Testis (tissue), 3 donors: ENCODE measurements around the gene TTC33. TPM values are rescaled to one million over a fixed set of nuclear protein-coding genes. Genes with fewer than 3 reads are reported as not detected.

ENCODE experiments used
- DNase-seq: peaks from one replicate; pipeline ENCODE4 v3.0.0-alpha.2; 2019
- H3K27ac ChIP-seq, 2 donors: fragments of 200-600 bp; sonication (generic); one replicate each; pipeline ENCODE4 v1.5.1; 2019
- H3K27me3 ChIP-seq: fragments of 200-600 bp; sonication (generic); one replicate; pipeline ENCODE4 v1.5.1; 2019
- H3K36me3 ChIP-seq: fragments of 200-600 bp; sonication (generic); one replicate; pipeline ENCODE4 v1.5.1; 2017; ENCODE audit warnings: low read depth; ENCODE audit errors: missing control alignments
- H3K4me1 ChIP-seq: fragments of 200-600 bp; sonication (generic); one replicate; pipeline ENCODE4 v1.5.1; 2019
- H3K4me3 ChIP-seq, 2 donors: fragments of 200-600 bp; sonication (generic); one replicate each; pipeline ENCODE4 v1.5.1; 2017 to 2019
- H3K9me3 ChIP-seq: fragments of 200-600 bp; sonication (generic); one replicate; pipeline ENCODE4 v1.5.1; 2017
- POLR2A ChIP-seq: fragments of 450-650 bp; IDR thresholded peaks from one replicate; pipeline ENCODE4 v1.6.1; 2017; ENCODE audit warnings: antibody characterized with exemption, mild to moderate bottlenecking, moderate library complexity
- WGBS, 2 donors: methylation state at CpG; one replicate each; pipeline ENCODE4 v1.1.5; 2018; 5-methylcytosine and 5-hydroxymethylcytosine counted together
- intact Hi-C: fragments of 100-400 bp; cut with DNase I; formaldehyde crosslinking; loops from one replicate; pipeline ENCODE4 v1.15.1; 2023; ENCODE audit warnings: low total_unique reads
- polyA plus RNA-seq: library from polyadenylated mRNA; stranded (reverse); fragments of 350-450 nt; fragmentation: Illumina TruSeq; extraction: RNeasy Lipid Tissue Mini Kit (QIAGEN cat#74804); gene quantifications from one replicate; pipeline ENCODE4 v1.2.3, GENCODE V29; 2014; ENCODE audit warnings: low read depth, low replicate concordance; ENCODE audit not compliant: insufficient read depth
- total RNA-seq, 2 donors: library from RNA; depleted of rRNA; stranded (reverse); fragments of >200 nt; gene quantifications; one replicate each; pipeline ENCODE4 v1.2.3, GENCODE V29; 2016
- TF ChIP-seq, protein P1 (sequence below), 3 experiments: fragments of 450-650 bp in 2 of 3; fragments of 200-600 bp in 1 of 3; sonication (generic) in 1 of 3; IDR thresholded peaks; one replicate each; pipeline ENCODE4 v1.5.1; 2016 to 2019; ENCODE audit warnings: antibody characterized with exemption in 3 of 3, mild to moderate bottlenecking in 2 of 3, moderate library complexity in 1 of 3

TTC33 gene
- total and polyA plus RNA-seq, 3 donors from 2014 or later, result 14.7 to 16.5 (median 15.2) TPM

DNA sequence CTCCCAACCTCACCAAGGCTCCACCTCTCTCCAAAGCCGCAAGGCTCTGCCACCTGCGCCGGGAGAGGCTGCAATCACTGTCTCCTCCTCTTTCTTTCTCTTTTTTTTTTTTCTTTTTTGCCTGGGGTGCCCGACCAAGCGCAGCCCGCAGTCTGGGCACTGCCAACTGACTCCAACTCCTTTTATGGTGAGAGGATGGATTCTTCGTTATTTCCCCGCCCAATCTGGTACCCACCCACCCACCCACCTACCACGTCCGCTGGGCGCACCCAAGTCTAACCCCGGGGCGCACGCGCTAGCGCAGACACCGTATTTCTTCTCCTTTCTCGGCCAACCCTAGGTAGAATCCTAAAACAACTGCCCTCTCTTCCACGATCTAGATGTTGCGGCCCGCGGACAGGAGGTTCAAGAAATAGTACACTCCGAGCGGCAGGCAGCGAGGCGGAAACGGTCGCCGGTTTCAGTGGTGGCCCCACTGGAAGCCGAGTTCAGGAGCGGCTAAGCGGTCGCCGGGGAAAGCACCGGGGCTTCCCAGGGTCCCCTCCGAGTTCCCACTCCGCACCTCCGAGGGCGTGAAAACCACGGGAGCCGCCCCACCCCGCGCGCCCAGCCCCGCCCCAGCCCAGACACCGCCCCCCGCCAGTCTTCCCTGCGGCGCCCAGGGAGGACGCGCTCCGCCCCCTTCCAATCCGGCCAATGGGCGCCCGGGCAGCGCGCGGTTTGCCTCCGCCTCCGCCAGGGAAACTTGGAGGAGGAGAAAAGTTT is 76.4 kb downstream of the TTC33 start:
- Histone ChIP-seq H3K4me1 (peaks cover 4% of the 10 kb centered on the region), H3K36me3 (no peaks in the 10 kb centered on the region), H3K9me3 (no peaks in the 10 kb centered on the region), H3K27ac (peak overlapping the region; percentile 41 to 78), H3K4me3 (peak overlapping the region; percentile 62 to 65), H3K27me3 (no peaks in the 10 kb centered on the region)
- intact Hi-C loops, result no loop called here
- no peak for TF ChIP-seq POLR2A
- TF ChIP-seq, protein P1, sequence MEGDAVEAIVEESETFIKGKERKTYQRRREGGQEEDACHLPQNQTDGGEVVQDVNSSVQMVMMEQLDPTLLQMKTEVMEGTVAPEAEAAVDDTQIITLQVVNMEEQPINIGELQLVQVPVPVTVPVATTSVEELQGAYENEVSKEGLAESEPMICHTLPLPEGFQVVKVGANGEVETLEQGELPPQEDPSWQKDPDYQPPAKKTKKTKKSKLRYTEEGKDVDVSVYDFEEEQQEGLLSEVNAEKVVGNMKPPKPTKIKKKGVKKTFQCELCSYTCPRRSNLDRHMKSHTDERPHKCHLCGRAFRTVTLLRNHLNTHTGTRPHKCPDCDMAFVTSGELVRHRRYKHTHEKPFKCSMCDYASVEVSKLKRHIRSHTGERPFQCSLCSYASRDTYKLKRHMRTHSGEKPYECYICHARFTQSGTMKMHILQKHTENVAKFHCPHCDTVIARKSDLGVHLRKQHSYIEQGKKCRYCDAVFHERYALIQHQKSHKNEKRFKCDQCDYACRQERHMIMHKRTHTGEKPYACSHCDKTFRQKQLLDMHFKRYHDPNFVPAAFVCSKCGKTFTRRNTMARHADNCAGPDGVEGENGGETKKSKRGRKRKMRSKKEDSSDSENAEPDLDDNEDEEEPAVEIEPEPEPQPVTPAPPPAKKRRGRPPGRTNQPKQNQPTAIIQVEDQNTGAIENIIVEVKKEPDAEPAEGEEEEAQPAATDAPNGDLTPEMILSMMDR (IDR thresholded peaks at IDR 0.05), result no peak
- 0 to 1% methylated on average over 26 to 56 of the region's 60 CpGs for WGBS, 2 donors
- DNase-seq, result peak; percentile 92

DNA sequence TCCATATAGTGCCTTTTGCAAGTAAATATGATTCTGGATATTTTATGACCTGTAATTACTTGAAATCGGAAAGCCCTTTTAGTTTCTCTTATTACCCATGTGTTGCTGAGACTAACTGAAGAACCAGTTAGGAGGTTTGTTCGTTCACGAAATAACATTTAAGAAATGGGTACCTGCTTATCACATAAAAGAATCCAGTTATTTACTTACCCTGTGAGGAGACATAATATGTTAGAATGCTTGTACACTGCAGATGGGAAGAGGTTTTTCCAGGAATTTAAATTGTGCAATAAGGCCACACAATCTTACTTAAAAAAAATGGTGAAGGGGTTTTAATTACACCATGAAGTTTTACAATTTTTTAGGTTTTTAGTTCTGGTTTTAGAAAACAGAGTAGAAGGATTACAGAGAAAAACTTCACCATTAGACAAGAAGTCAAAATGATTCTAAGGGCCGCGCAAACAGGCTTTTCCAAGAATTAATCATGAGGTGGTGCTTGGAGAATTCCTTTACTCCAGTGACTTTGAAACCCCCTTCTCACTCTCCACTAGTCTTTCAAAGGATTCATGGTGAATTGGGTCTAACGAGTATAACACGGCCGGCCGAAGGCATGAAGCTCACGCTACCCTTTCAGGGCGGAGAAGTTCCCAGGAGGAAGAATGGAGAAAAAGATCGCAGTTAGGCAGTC is 77.2 kb downstream of the TTC33 start:
- TF ChIP-seq, protein P1 (IDR thresholded peaks at IDR 0.05), result no peak
- TF ChIP-seq POLR2A, result no peak
- peak overlapping the region in 1 of 2 donors; percentile 78 for H3K27ac ChIP-seq
- 18 to 21% methylated on average over 12 of the region's 12 CpGs for WGBS, 2 donors
- no peaks in the 10 kb centered on the region for H3K9me3 ChIP-seq
- no peak for DNase-seq
- peak overlapping the region; percentile 62 to 65 for H3K4me3 ChIP-seq
- H3K36me3 ChIP-seq, result no peaks in the 10 kb centered on the region
- no peaks in the 10 kb centered on the region for H3K27me3 ChIP-seq
- H3K4me1 ChIP-seq, result peaks cover 4% of the 10 kb centered on the region
- intact Hi-C loops, result no loop called here

DNA sequence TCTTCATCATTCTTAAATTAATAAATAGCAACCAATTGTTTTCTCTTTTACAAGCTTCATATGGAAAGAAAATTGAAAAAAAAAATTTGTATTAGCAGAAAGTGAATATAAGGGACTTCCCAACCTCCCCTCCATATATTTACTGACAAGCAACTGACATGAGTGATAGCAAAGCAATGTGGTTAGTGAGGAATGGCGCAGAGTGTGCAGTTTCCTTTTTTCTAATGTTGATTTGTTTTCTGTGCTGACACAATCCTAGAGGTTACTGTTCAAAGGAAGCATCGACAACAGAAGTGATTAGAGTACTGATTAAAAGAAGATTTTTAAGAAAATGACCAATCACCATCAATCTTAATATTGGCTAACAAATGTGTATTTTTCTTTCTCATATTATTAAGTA is 77.7 kb downstream of the TTC33 start:
- peaks cover 4% of the 10 kb centered on the region for H3K4me1 ChIP-seq
- intact Hi-C loops, result no loop called here
- no peak overlapping the region for H3K27ac ChIP-seq
- 59 to 62% methylated on average over 2 of the region's 2 CpGs for WGBS, 2 donors
- H3K36me3 ChIP-seq, result no peaks in the 10 kb centered on the region
- DNase-seq, result no peak
- no peak overlapping the region for H3K4me3 ChIP-seq
- H3K27me3 ChIP-seq, result no peaks in the 10 kb centered on the region
- no peaks in the 10 kb centered on the region for H3K9me3 ChIP-seq
- TF ChIP-seq, protein P1 (IDR thresholded peaks at IDR 0.05), result no peak

DNA sequence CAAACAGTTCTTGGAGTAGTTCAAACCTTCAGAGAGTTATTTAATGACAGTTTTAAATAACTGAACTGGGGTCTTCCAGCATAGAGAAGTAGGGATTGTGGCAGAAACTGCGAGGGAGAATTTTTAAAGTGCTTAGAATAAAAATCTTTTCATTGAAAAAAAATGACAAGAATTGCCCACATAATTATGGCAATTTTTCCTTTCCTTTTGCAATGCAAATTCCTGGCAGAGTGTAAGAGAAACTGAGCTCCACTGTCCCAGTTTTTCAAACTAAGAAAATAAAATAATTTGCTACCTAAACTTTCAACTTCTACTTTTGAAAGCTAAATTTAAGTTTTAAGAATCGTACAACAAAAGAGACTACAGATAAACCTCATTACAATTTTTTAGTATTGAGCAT is 78.3 kb downstream of the TTC33 start:
- DNase-seq, result no peak
- Histone ChIP-seq H3K27me3 (no peaks in the 10 kb centered on the region), H3K9me3 (no peaks in the 10 kb centered on the region), H3K36me3 (no peaks in the 10 kb centered on the region), H3K4me3 (no peak overlapping the region), H3K4me1 (peaks cover 4% of the 10 kb centered on the region), H3K27ac (no peak overlapping the region)
- intact Hi-C loops, result no loop called here
- WGBS, 2 donors, result 83 to 90% methylated on average over 2 of the region's 2 CpGs
- no peak for TF ChIP-seq POLR2A
- TF ChIP-seq, protein P1 (IDR thresholded peaks at IDR 0.05), result no peak
